ENCODE results near the gene ANKMY1. TPM values are rescaled to one million over a fixed set of nuclear protein-coding genes. Genes with fewer than 3 reads are reported as not detected.

The ANKMY1 gene
- total and polyA plus RNA-seq, 4 donors, result 9.3 to 34.8 (median 14.8) TPM

DNA sequence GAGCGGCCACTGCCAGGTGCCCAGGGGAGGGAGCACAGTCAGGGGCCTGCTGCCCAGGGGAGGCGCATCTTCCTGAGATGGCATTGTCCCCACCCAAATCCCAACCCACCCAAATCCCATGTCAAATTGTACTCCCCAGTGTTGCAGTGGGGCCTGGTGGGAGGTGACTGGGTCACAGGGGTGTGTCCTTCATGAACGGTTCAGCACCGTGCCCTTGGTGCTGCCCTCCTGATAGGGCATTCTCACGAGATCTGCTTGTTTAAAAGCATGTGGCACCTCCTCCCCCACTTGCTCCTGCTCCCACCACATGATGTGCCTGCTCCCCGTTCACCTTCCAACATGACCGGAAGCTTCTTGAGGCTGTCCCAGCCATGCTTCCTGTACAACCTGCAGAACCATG is 27.6 kb downstream of the ANKMY1 start:
- TF ChIP-seq, protein P1, sequence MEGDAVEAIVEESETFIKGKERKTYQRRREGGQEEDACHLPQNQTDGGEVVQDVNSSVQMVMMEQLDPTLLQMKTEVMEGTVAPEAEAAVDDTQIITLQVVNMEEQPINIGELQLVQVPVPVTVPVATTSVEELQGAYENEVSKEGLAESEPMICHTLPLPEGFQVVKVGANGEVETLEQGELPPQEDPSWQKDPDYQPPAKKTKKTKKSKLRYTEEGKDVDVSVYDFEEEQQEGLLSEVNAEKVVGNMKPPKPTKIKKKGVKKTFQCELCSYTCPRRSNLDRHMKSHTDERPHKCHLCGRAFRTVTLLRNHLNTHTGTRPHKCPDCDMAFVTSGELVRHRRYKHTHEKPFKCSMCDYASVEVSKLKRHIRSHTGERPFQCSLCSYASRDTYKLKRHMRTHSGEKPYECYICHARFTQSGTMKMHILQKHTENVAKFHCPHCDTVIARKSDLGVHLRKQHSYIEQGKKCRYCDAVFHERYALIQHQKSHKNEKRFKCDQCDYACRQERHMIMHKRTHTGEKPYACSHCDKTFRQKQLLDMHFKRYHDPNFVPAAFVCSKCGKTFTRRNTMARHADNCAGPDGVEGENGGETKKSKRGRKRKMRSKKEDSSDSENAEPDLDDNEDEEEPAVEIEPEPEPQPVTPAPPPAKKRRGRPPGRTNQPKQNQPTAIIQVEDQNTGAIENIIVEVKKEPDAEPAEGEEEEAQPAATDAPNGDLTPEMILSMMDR (IDR thresholded peaks at IDR 0.05; ENCODE audit: control extremely low read depth, extremely low read depth), result no peak
- H3K27me3 ChIP-seq (ENCODE audit: control insufficient read depth in 3 of 3, insufficient read depth in 3 of 3, low read length in 2 of 3), result no peaks in the 10 kb centered on the region
- H3K36me3 ChIP-seq (ENCODE audit: control insufficient read depth in 4 of 4, insufficient read depth in 4 of 4, low read length in 4 of 4), result peaks cover 0 to 14% (median 8%) of the 10 kb centered on the region in 4 donors
- no peak overlapping the region for H3K9ac ChIP-seq (ENCODE audit: insufficient read depth in 1 of 2, low read length in 2 of 2)
- DNase-seq, result no peak
- H3K4me1 ChIP-seq (ENCODE audit: control insufficient read depth in 5 of 5, insufficient read depth in 5 of 5, low read length in 5 of 5), result no peaks in the 10 kb centered on the region
- no peak overlapping the region for H3K27ac ChIP-seq (ENCODE audit: low read depth in 1 of 2, low read length in 1 of 2)
- 90 to 98% methylated on average over 7 of the region's 7 CpGs for WGBS, 2 donors
- ATAC-seq (ENCODE audit: insufficient read depth, low FRiP score), result no peak
- peaks cover 3 to 9% (median 4%) of the 10 kb centered on the region in 4 donors for H3K9me3 ChIP-seq (ENCODE audit: control insufficient read depth in 4 of 4, insufficient read depth in 3 of 4, low read length in 3 of 4)
- no peak overlapping the region for H3K4me3 ChIP-seq

DNA sequence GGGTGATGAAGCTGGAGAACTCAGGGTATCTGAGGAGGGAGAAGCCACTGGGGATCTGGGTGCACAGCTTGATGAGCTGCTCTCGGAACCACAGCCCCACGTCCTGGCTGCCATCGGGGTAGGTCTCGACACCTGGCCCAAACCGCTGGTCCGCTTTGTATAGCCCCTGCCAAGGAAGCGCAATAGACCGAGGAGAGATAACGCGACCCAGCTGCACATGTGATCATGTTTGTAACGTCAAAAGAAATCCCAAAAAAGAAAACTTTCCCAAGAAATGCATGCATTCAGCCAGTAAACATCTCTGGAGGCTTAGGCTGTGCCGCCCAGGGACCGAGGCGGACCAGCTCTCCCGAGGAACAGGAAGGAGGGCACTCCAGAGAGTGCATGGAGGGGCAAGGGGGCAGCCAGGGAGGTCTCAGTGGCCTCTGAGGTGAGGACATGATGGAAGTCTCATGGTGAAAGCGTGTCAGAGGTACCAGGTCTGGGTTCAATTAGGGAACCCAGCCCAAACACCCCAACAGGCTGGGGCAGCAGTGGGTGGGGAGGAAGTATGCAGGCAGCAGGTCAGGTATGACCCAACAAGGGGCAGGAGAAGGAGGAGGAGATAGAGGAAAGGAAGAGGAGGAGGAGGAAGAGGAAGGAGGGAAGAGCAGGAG is 28.3 kb downstream of the ANKMY1 start:
- WGBS, 2 donors, result 96 to 97% methylated on average over 16 of the region's 16 CpGs
- DNase-seq (no peak), ATAC-seq (ENCODE audit: insufficient read depth, low FRiP score) (no peak)
- no peak overlapping the region for H3K9ac ChIP-seq (ENCODE audit: insufficient read depth in 1 of 2, low read length in 2 of 2)
- TF ChIP-seq, protein P1 (IDR thresholded peaks at IDR 0.05; ENCODE audit: control extremely low read depth, extremely low read depth), result no peak
- H3K27ac ChIP-seq (ENCODE audit: low read depth in 1 of 2, low read length in 1 of 2), result no peak overlapping the region
- H3K4me1 ChIP-seq (ENCODE audit: control insufficient read depth in 5 of 5, insufficient read depth in 5 of 5, low read length in 5 of 5), result no peaks in the 10 kb centered on the region
- peaks cover 0 to 14% (median 8%) of the 10 kb centered on the region in 4 donors for H3K36me3 ChIP-seq (ENCODE audit: control insufficient read depth in 4 of 4, insufficient read depth in 4 of 4, low read length in 4 of 4)
- no peaks in the 10 kb centered on the region for H3K27me3 ChIP-seq (ENCODE audit: control insufficient read depth in 3 of 3, insufficient read depth in 3 of 3, low read length in 2 of 3)
- no peak overlapping the region for H3K4me3 ChIP-seq
- peaks cover 5 to 9% (median 6%) of the 10 kb centered on the region in 4 donors for H3K9me3 ChIP-seq (ENCODE audit: control insufficient read depth in 4 of 4, insufficient read depth in 3 of 4, low read length in 3 of 4)

DNA sequence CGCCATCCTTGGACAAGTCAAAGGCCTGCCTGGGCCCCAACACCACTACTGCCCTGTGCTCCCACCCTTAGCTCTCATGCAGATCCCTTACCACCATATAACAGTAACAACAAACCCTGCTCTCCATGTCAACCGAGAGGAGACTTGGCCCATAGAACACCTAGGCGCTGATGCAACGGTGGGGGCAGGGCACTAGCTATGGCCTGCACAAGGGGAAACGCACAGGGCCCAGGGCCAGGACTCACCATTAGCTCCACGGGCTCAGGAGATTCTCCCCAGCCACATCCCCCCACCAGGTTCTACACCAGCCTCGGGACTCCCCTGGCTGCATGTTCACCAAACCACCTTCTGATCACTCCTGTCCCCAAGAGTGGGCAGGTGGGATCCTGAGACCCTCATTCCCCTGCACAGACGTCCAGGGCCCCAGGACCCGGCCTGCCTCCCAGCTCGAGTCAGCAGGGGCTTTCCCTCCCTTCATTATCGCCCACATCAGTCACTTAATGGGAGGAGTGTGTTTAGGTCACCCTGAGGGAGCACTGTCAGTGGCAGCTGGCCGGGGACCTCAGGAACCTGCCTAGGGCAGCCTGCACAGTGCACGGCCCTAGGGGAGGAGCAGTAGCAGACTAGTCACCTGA is 29.3 kb downstream of the ANKMY1 start:
- Histone ChIP-seq H3K27me3 (ENCODE audit: control insufficient read depth in 3 of 3, insufficient read depth in 3 of 3, low read length in 2 of 3) (no peaks in the 10 kb centered on the region), H3K27ac (ENCODE audit: low read depth in 1 of 2, low read length in 1 of 2) (no peak overlapping the region), H3K36me3 (ENCODE audit: control insufficient read depth in 4 of 4, insufficient read depth in 4 of 4, low read length in 4 of 4) (peaks cover 0 to 19% (median 8%) of the 10 kb centered on the region in 4 donors), H3K9ac (ENCODE audit: insufficient read depth in 1 of 2, low read length in 2 of 2) (no peak overlapping the region), H3K4me1 (ENCODE audit: control insufficient read depth in 5 of 5, insufficient read depth in 5 of 5, low read length in 5 of 5) (no peaks in the 10 kb centered on the region), H3K9me3 (ENCODE audit: control insufficient read depth in 4 of 4, insufficient read depth in 3 of 4, low read length in 3 of 4) (peaks cover 5 to 10% (median 7%) of the 10 kb centered on the region in 4 donors), H3K4me3 (no peak overlapping the region)
- TF ChIP-seq, protein P1 (IDR thresholded peaks at IDR 0.05; ENCODE audit: control extremely low read depth, extremely low read depth), result no peak
- ATAC-seq (ENCODE audit: insufficient read depth, low FRiP score) (no peak), DNase-seq (no peak)
- WGBS, 2 donors, result 92 to 93% methylated on average over 13 of the region's 13 CpGs
